ENCODE measurements around the gene CAMTA1. TPM values are rescaled to one million over a fixed set of nuclear protein-coding genes. Genes with fewer than 3 reads are reported as not detected.

CAMTA1 gene
- total and polyA plus RNA-seq, 9 of the 15 experiments (the other 6 are each of a cell fraction or from before 2014, with no cell fraction given), result 43.9 to 161 (median 65.9) TPM

- TF ChIP-seq, protein P1, sequence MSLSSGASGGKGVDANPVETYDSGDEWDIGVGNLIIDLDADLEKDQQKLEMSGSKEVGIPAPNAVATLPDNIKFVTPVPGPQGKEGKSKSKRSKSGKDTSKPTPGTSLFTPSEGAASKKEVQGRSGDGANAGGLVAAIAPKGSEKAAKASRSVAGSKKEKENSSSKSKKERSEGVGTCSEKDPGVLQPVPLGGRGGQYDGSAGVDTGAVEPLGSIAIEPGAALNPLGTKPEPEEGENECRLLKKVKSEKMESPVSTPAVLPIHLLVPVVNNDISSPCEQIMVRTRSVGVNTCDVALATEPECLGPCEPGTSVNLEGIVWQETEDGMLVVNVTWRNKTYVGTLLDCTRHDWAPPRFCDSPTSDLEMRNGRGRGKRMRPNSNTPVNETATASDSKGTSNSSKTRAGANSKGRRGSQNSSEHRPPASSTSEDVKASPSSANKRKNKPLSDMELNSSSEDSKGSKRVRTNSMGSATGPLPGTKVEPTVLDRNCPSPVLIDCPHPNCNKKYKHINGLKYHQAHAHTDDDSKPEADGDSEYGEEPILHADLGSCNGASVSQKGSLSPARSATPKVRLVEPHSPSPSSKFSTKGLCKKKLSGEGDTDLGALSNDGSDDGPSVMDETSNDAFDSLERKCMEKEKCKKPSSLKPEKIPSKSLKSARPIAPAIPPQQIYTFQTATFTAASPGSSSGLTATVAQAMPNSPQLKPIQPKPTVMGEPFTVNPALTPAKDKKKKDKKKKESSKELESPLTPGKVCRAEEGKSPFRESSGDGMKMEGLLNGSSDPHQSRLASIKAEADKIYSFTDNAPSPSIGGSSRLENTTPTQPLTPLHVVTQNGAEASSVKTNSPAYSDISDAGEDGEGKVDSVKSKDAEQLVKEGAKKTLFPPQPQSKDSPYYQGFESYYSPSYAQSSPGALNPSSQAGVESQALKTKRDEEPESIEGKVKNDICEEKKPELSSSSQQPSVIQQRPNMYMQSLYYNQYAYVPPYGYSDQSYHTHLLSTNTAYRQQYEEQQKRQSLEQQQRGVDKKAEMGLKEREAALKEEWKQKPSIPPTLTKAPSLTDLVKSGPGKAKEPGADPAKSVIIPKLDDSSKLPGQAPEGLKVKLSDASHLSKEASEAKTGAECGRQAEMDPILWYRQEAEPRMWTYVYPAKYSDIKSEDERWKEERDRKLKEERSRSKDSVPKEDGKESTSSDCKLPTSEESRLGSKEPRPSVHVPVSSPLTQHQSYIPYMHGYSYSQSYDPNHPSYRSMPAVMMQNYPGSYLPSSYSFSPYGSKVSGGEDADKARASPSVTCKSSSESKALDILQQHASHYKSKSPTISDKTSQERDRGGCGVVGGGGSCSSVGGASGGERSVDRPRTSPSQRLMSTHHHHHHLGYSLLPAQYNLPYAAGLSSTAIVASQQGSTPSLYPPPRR (CRISPR knock-in tag; IDR thresholded peaks at IDR 0.05; ENCODE audit: borderline replicate concordance), result no peak
These were observed 781.4 kb downstream of the CAMTA1 start (continued) for GRCh38 chr1:7566417-7567375.

DNA sequence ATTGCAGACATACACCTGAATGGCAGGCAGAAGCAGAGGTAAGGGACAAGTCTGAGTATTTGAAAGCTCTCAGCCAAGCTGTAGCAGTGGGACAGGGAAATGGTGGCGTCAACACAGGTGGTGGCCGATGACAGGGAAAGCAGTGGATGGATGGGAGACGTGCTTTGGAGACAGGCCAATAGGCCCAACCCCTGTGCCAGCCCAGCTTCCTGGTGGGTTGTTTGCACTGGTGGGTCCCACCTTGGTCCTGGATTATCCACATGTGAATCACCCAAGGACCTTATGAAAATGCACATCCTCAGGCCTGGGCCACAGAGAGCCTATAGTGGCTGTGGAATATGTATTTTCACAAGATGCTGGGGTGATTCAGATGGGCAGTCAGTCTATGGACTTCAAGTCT lies 782.1 kb downstream of the CAMTA1 start:
- no TSS peak for BruUV-seq (replicated peaks)
- no peaks in the 10 kb centered on the region for H3K9me1 ChIP-seq (ENCODE audit: control insufficient read depth, insufficient read depth, low read length)
- H3K4me1 ChIP-seq (replicated peaks in 1 of 2; ENCODE audit: control insufficient read depth in 2 of 2, insufficient read depth in 2 of 2, low read length in 2 of 2), result 0 out of 5 replicates have a peak, but pooled peaks cover 0 to under 1% of the 10 kb centered on the region in 2 experiments
- H3K27ac ChIP-seq (ENCODE audit: extremely low read depth, low read depth, low read length), result no peak overlapping the region
- 0% methylated on average over 3 of the region's 3 CpGs for WGBS (ENCODE audit: insufficient coverage, low coverage, missing lambda C conversion rate)
- POLR2A ChIA-PET, result interaction anchor here (0.5 kb wide), 1 partner anchor 553 kb away, joined by 4 read pairs; no protein-coding TSS in a partner anchor
- H3K9me3 ChIP-seq (replicated peaks; ENCODE audit: control insufficient read depth, insufficient read depth, low read depth, low read length), result no peaks in the 10 kb centered on the region; the same call in 1 of the 2 replicates
- no peaks in the 10 kb centered on the region for H3K36me3 ChIP-seq (ENCODE audit: control insufficient read depth, insufficient read depth, low read length)
- H2AFZ ChIP-seq (ENCODE audit: low read depth, low read length), result no peak overlapping the region
- ATAC-seq (no peak), DNase-seq (ENCODE audit: extremely low read depth in 1 of 4, low spot score in 3 of 4) (no peak), FAIRE-seq (no peak)
- no peak overlapping the region for H3K4me3 ChIP-seq
- in situ Hi-C loops (cut with MboI), result no loop called here
- H3K27me3 ChIP-seq (ENCODE audit: control insufficient read depth in 2 of 2, insufficient read depth in 2 of 2, low read length in 2 of 2), result peaks cover 9 to 29% of the 10 kb centered on the region in 2 experiments; a peak in 4 of 5 replicates
- H3K9ac ChIP-seq (ENCODE audit: insufficient read depth in 1 of 2, low read depth in 2 of 2, low read length in 2 of 2), result no peak overlapping the region
- intact Hi-C loops (cut with micrococcal nuclease), result no loop called here
- no peak overlapping the region for H3K4me2 ChIP-seq (ENCODE audit: insufficient read depth, low read length)
- no peaks in the 10 kb centered on the region for H3K79me2 ChIP-seq (ENCODE audit: control insufficient read depth, insufficient read depth, low read length)
- CTCF ChIA-PET (ENCODE audit: low intra/inter-chr PET ratio), result no interaction called here
- no peaks in the 10 kb centered on the region; the same call in 1 of the 2 replicates for H4K20me1 ChIP-seq (replicated peaks; ENCODE audit: control insufficient read depth, insufficient read depth, low read length)
- TF ChIP-seq MTF1 (CRISPR knock-in tag; IDR thresholded peaks at IDR 0.05; ENCODE audit: borderline replicate concordance), result no peak
- TF ChIP-seq RUNX1 (IDR thresholded peaks at IDR 0.05; ENCODE audit: low read depth), result no peak
- no peak for TF ChIP-seq EGR1 (conservative IDR thresholded peaks at IDR 0.05)
- no peak for TF ChIP-seq MTA3 (IDR thresholded peaks at IDR 0.05; ENCODE audit: borderline replicate concordance)
- no peak for TF ChIP-seq CBX3 (IDR thresholded peaks at IDR 0.05; ENCODE audit: borderline replicate concordance in 1 of 2, low read length in 2 of 2)
- TF ChIP-seq CBX2 (IDR thresholded peaks at IDR 0.05; ENCODE audit: insufficient read depth, low read length, poor library complexity, severe bottlenecking), result no peak
- TF ChIP-seq CHAMP1 (IDR thresholded peaks at IDR 0.05), result no peak
- no peak for TF ChIP-seq TCF3 (CRISPR knock-in tag; IDR thresholded peaks at IDR 0.05)
- TF ChIP-seq ZC3H11A (IDR thresholded peaks at IDR 0.05; ENCODE audit: low read depth, low read length), result no peak
- TF ChIP-seq TRIM28 (IDR thresholded peaks at IDR 0.05), result no peak
- no peak for TF ChIP-seq CTBP1 (IDR thresholded peaks at IDR 0.05; ENCODE audit: borderline replicate concordance)
- no peak for TF ChIP-seq RHOXF2B (CRISPR knock-in tag; conservative IDR thresholded peaks at IDR 0.05)
